ENCODE measurements around the gene TMEM260. TPM values are rescaled to one million over a fixed set of nuclear protein-coding genes. Genes with fewer than 3 reads are reported as not detected.

The TMEM260 gene
- total RNA-seq, 2 donors from 2014 or later, result 12.1 to 22.6 TPM

- Histone ChIP-seq H3K9me3 (no peaks in the 10 kb centered on the region), H3K27ac (no peak overlapping the region), H3K36me3 (no peaks in the 10 kb centered on the region), H3K4me3 (no peak overlapping the region), H3K27me3 (replicated peaks; ENCODE audit: insufficient read depth) (no peaks in the 10 kb centered on the region), H3K4me1 (replicated peaks) (no peaks in the 10 kb centered on the region)
- no peak for DNase-seq (ENCODE audit: low spot score)
- TF ChIP-seq POLR2A (IDR thresholded peaks at IDR 0.05), result no peak
- no peak for TF ChIP-seq POLR2AphosphoS5 (IDR thresholded peaks at IDR 0.05)
- no peak for TF ChIP-seq CTCF (IDR thresholded peaks at IDR 0.05)
- WGBS, result 73% methylated on average over 2 of the region's 2 CpGs
- intact Hi-C loops (cut with DNase I), result no loop called here
Observed at GRCh38 chr14:56657604-56658003, 78.0 kb downstream of the TMEM260 start.

GRCh38 chr14:56659378-56659777 is 79.8 kb downstream of the TMEM260 start:
- no peak for TF ChIP-seq POLR2AphosphoS5 (IDR thresholded peaks at IDR 0.05)
- TF ChIP-seq POLR2A (IDR thresholded peaks at IDR 0.05), result no peak
- no peak for TF ChIP-seq CTCF (IDR thresholded peaks at IDR 0.05)
- intact Hi-C loops (cut with DNase I), result no loop called here
- Histone ChIP-seq H3K27me3 (replicated peaks; ENCODE audit: insufficient read depth) (no peaks in the 10 kb centered on the region), H3K4me3 (no peak overlapping the region), H3K27ac (no peak overlapping the region), H3K4me1 (replicated peaks) (no peaks in the 10 kb centered on the region), H3K9me3 (no peaks in the 10 kb centered on the region), H3K36me3 (no peaks in the 10 kb centered on the region)
- WGBS, result 52% methylated on average over 8 of the region's 8 CpGs
- no peak for DNase-seq (ENCODE audit: low spot score)

- no peak for DNase-seq (ENCODE audit: low spot score)
- 27% methylated on average over 7 of the region's 7 CpGs for WGBS
- no peak overlapping the region for H3K27ac ChIP-seq
- no peak overlapping the region for H3K4me3 ChIP-seq
- no peaks in the 10 kb centered on the region for H3K9me3 ChIP-seq
- TF ChIP-seq POLR2A (IDR thresholded peaks at IDR 0.05) (no peak), CTCF (IDR thresholded peaks at IDR 0.05) (peak in 3 of 4 experiments; percentile 31 to 57 (median 56))
- no peaks in the 10 kb centered on the region for H3K36me3 ChIP-seq
- H3K4me1 ChIP-seq (replicated peaks), result no peaks in the 10 kb centered on the region
- intact Hi-C loops (cut with DNase I), result no loop called here
- no peaks in the 10 kb centered on the region for H3K27me3 ChIP-seq (replicated peaks; ENCODE audit: insufficient read depth)
Observed at GRCh38 chr14:56659964-56660551, 80.5 kb downstream of the TMEM260 start.

GRCh38 chr14:56660677-56661389 is 81.2 kb downstream of the TMEM260 start:
- no peaks in the 10 kb centered on the region for H3K27me3 ChIP-seq (replicated peaks; ENCODE audit: insufficient read depth)
- 38% methylated on average over 6 of the region's 6 CpGs for WGBS
- intact Hi-C loops (cut with DNase I), result no loop called here
- H3K27ac ChIP-seq, result no peak overlapping the region
- no peaks in the 10 kb centered on the region for H3K4me1 ChIP-seq (replicated peaks)
- H3K4me3 ChIP-seq, result no peak overlapping the region
- H3K9me3 ChIP-seq, result no peaks in the 10 kb centered on the region
- no peak for DNase-seq (ENCODE audit: low spot score)
- TF ChIP-seq POLR2A (IDR thresholded peaks at IDR 0.05) (no peak), POLR2AphosphoS5 (IDR thresholded peaks at IDR 0.05) (no peak)
- no peaks in the 10 kb centered on the region for H3K36me3 ChIP-seq

GRCh38 chr14:56661478-56661877 is 81.9 kb downstream of the TMEM260 start:
- Histone ChIP-seq H3K9me3 (no peaks in the 10 kb centered on the region), H3K4me3 (no peak overlapping the region), H3K27me3 (replicated peaks; ENCODE audit: insufficient read depth) (no peaks in the 10 kb centered on the region), H3K4me1 (replicated peaks) (no peaks in the 10 kb centered on the region), H3K36me3 (no peaks in the 10 kb centered on the region), H3K27ac (no peak overlapping the region)
- no peak for DNase-seq (ENCODE audit: low spot score)
- WGBS, result 65% methylated on average over 1 of the region's 1 CpG
- intact Hi-C loops (cut with DNase I), result no loop called here
- TF ChIP-seq CTCF (IDR thresholded peaks at IDR 0.05), result no peak
- TF ChIP-seq POLR2A (IDR thresholded peaks at IDR 0.05), result no peak
- no peak for TF ChIP-seq POLR2AphosphoS5 (IDR thresholded peaks at IDR 0.05)

Measured in prostate gland (tissue), 2 donors.